IMR-90 (cell line): ENCODE results near the gene LMO4. TPM values are rescaled to one million over a fixed set of nuclear protein-coding genes. Genes with fewer than 3 reads are reported as not detected.

Experiments
- ATAC-seq: fragments of 200-7000 bp; cut with Tn5 transposase; 2 replicates; pipeline ENCODE4 v1.9.1; 2020; ENCODE audit warnings: low read depth, mild to moderate bottlenecking, moderate library complexity
- BruUV-seq: library from RNA; stranded (reverse); fragments of 400-500 nt; replicated peaks from 2 replicates; lab custom pipeline; 2021; lab: Mats Ljungman, UMichigan
- CTCF ChIA-PET: fragments of 300-600 bp; formaldehyde crosslinking; extraction: SDS; loops from one replicate; lab custom pipeline; 2021; ENCODE audit warnings: antibody characterized with exemption; lab: Yijun Ruan, JAX
- POLR2A ChIA-PET: fragments of 300-600 bp; sonication (Branson Sonifier 250); formaldehyde crosslinking; loops from one replicate; lab custom pipeline; 2022; ENCODE audit warnings: antibody characterized with exemption; ENCODE audit not compliant: unreplicated experiment; lab: Charles Lee
- DNase-seq: peaks from one replicate; pipeline ENCODE4 v3.0.0; 2013
- H2AFZ ChIP-seq: replicated peaks from 2 replicates; pipeline ENCODE3; 2013; ENCODE audit warnings: low read length, mild to moderate bottlenecking; ENCODE audit not compliant: poor library complexity
- H2AK5ac ChIP-seq: 2 replicates; pipeline ENCODE4 v1.6.1; 2013; ENCODE audit warnings: low read depth, low read length, inconsistent platforms
- H2AK9ac ChIP-seq: replicated peaks from 2 replicates; pipeline ENCODE3; 2013; ENCODE audit warnings: mild to moderate bottlenecking, low read depth, low read length, moderate library complexity; ENCODE audit not compliant: poor library complexity
- H2BK120ac ChIP-seq: 2 replicates; pipeline ENCODE4 v1.6.1; 2013; ENCODE audit warnings: low read depth, low read length, inconsistent platforms
- H2BK15ac ChIP-seq: 3 replicates; pipeline ENCODE4 v1.6.1; 2013; ENCODE audit warnings: low read depth, low read length, inconsistent platforms
- H2BK20ac ChIP-seq: 2 replicates; pipeline ENCODE4 v1.6.1; 2013; ENCODE audit warnings: low read depth, mild to moderate bottlenecking, inconsistent platforms, low read length, moderate library complexity
- H2BK5ac ChIP-seq: 2 replicates; pipeline ENCODE4 v1.6.1; 2013; ENCODE audit warnings: mild to moderate bottlenecking, low read depth, low read length, inconsistent platforms; ENCODE audit not compliant: poor library complexity, severe bottlenecking
- H3K14ac ChIP-seq: replicated peaks from 2 replicates; pipeline ENCODE4 v1.6.1; 2013; ENCODE audit warnings: low read depth, low read length, inconsistent platforms
- H3K18ac ChIP-seq: 2 replicates; pipeline ENCODE4 v1.6.1; 2013; ENCODE audit warnings: low read depth, low read length, control low read depth
- H3K23ac ChIP-seq: 2 replicates; pipeline ENCODE4 v1.6.1; 2013; ENCODE audit warnings: low read depth, low read length, inconsistent platforms
- H3K27ac ChIP-seq: 2 replicates; pipeline ENCODE4 v1.5.1; 2013; ENCODE audit warnings: mild to moderate bottlenecking, control low read depth, low read length; ENCODE audit not compliant: insufficient read depth
- H3K27me3 ChIP-seq: 2 replicates; pipeline ENCODE4 v1.6.1; 2013; ENCODE audit warnings: low read length; ENCODE audit not compliant: control insufficient read depth, insufficient read depth
- H3K36me3 ChIP-seq: 2 replicates; pipeline ENCODE4 v1.6.1; 2013; ENCODE audit warnings: low read length, mixed read lengths; ENCODE audit not compliant: control insufficient read depth, insufficient read depth
- H3K4ac ChIP-seq: 2 replicates; pipeline ENCODE4 v1.6.1; 2013; ENCODE audit warnings: low read depth, low read length, inconsistent platforms
- H3K4me1 ChIP-seq: 2 replicates; pipeline ENCODE4 v1.6.1; 2013; ENCODE audit warnings: low read length, mixed read lengths; ENCODE audit not compliant: control insufficient read depth, insufficient read depth
- H3K4me2 ChIP-seq: 2 replicates; pipeline ENCODE4 v1.6.1; 2013; ENCODE audit warnings: low read depth, mild to moderate bottlenecking, control low read depth, low read length, moderate library complexity
- H3K4me3 ChIP-seq: 2 replicates; pipeline ENCODE4 v1.5.1; 2013; ENCODE audit warnings: low read depth, mild to moderate bottlenecking, control low read depth, low read length, moderate library complexity; ENCODE audit not compliant: insufficient read depth
- H3K56ac ChIP-seq: 2 replicates; pipeline ENCODE4 v1.6.1; 2013; ENCODE audit warnings: low read length, inconsistent platforms; ENCODE audit not compliant: insufficient read depth; ENCODE audit errors: extremely low read depth
- H3K79me1 ChIP-seq, 2 experiments: 2 replicates each; pipeline ENCODE4 v1.6.1; 2013; ENCODE audit warnings: low read length in 2 of 2, inconsistent platforms in 1 of 2, low read depth in 1 of 2
- H3K9ac ChIP-seq: 2 replicates; pipeline ENCODE4 v1.6.1; 2013; ENCODE audit warnings: low read depth, low read length, control low read depth
- H3K9me1 ChIP-seq: 2 replicates; pipeline ENCODE4 v1.6.1; 2013; ENCODE audit warnings: low read length, inconsistent platforms; ENCODE audit not compliant: insufficient read depth
- H3K9me3 ChIP-seq: 2 replicates; pipeline ENCODE4 v1.6.1; 2013; ENCODE audit warnings: low read length; ENCODE audit not compliant: control insufficient read depth, insufficient read depth
- H4K20me1 ChIP-seq: 2 replicates; pipeline ENCODE4 v1.6.1; 2013; ENCODE audit warnings: low read length, inconsistent platforms; ENCODE audit not compliant: insufficient read depth
- H4K5ac ChIP-seq: 2 replicates; pipeline ENCODE4 v1.6.1; 2013; ENCODE audit warnings: mild to moderate bottlenecking, low read depth, low read length, control low read depth
- H4K8ac ChIP-seq, 2 experiments: 2 replicates each; pipeline ENCODE4 v1.6.1; 2013; ENCODE audit warnings: low read depth in 2 of 2, low read length in 2 of 2, control low read depth in 1 of 2, inconsistent platforms in 1 of 2
- H4K91ac ChIP-seq: 2 replicates; pipeline ENCODE4 v1.6.1; 2013; ENCODE audit warnings: low read depth, low read length, inconsistent platforms; ENCODE audit not compliant: insufficient read depth
- CTCF ChIP-seq: conservative IDR thresholded peaks from 2 replicates; pipeline ENCODE4 v1.5.1; 2012; ENCODE audit warnings: mild to moderate bottlenecking, low read depth, low read length, improper control_type of control experiment
- ELK1 ChIP-seq: fragments of 150-350 bp; IDR thresholded peaks from 2 replicates; pipeline ENCODE4 v1.6.1; 2016; ENCODE audit warnings: low read depth, mild to moderate bottlenecking, low read length, moderate library complexity, borderline replicate concordance
- MXI1 ChIP-seq: IDR thresholded peaks from 2 replicates; pipeline ENCODE4 v1.6.1; 2012; ENCODE audit warnings: low read depth, mild to moderate bottlenecking, low read length, moderate library complexity, borderline replicate concordance
- WGBS, 2 experiments: methylation state at CpG; one replicate each; pipeline versions ENCODE4 v1.1.5 to v1.1.7; 2013; ENCODE audit warnings: missing lambda C conversion rate in 2 of 2; ENCODE audit not compliant: insufficient read length in 1 of 2; ENCODE audit errors: extremely low coverage in 2 of 2; 5-methylcytosine and 5-hydroxymethylcytosine counted together
- dilution Hi-C: fragments of 300-500 bp; cut with HindIII; formaldehyde crosslinking; loops from one replicate; pipeline ENCODE4 v1.14.3; 2018; ENCODE audit warnings: low sequenced_read_pairs; ENCODE audit not compliant: unreplicated experiment
- in situ Hi-C: fragments of 300-500 bp; cut with MboI; formaldehyde crosslinking; loops from 3 replicates; pipeline ENCODE4 v1.14.3; 2019; ENCODE audit warnings: low sequenced_read_pairs, inconsistent platforms, mixed read lengths
- intact Hi-C: fragments of 100-400 bp; cut with micrococcal nuclease; formaldehyde crosslinking; loops from 2 replicates; pipeline ENCODE4 v1.10.0; 2022
- polyA plus RNA-seq, 3 experiments: library from polyadenylated mRNA; depleted of rRNA; stranded (reverse); fragments of >200 nt; gene quantifications; 2 replicates each; pipeline ENCODE4 v1.2.3, GENCODE V29; 2012; ENCODE audit warnings: low replicate concordance in 1 of 3
- total RNA-seq: library from RNA; depleted of rRNA; stranded (reverse); fragments of >200 nt; gene quantifications from 2 replicates; pipeline ENCODE4 v1.2.3, GENCODE V29; 2012

The LMO4 gene
- total and polyA plus RNA-seq, 2 of the 4 experiments (the other 2 are of a cell fraction): 98.9 to 109 TPM

- ATAC-seq (peak; percentile 30), DNase-seq (peak; percentile 60)
- dilution Hi-C loops (no loop called here), intact Hi-C loops (loop anchor here (2.0 to 10.0 kb wide), 3 partner anchors 253 to 851 kb away; no protein-coding TSS in a partner anchor), in situ Hi-C loops (loop anchor here (5.0 kb wide), 2 partner anchors 179 to 621 kb away; no protein-coding TSS in a partner anchor)
- H3K9me1 ChIP-seq: no peaks in the 10 kb centered on the region
- H2BK20ac ChIP-seq: no peak overlapping the region
- H3K4me1 ChIP-seq: peaks cover 11% of the 10 kb centered on the region
- no peak overlapping the region; the same call in 2 of the 3 replicates for H2BK15ac ChIP-seq
- peak overlapping the region; percentile 88 for H3K23ac ChIP-seq
- peak overlapping the region; percentile 53 for H3K14ac ChIP-seq
- H3K36me3 ChIP-seq: peaks cover 12% of the 10 kb centered on the region; the same call in 1 of the 2 replicates
- H3K27ac ChIP-seq: peak overlapping the region; percentile 98
- peak overlapping the region; percentile 54 for H3K56ac ChIP-seq
- no peaks in the 10 kb centered on the region for H3K9me3 ChIP-seq
- H2AFZ ChIP-seq: peak overlapping the region; percentile 88
- peaks cover 29% of the 10 kb centered on the region for H4K20me1 ChIP-seq
- peak overlapping the region; percentile 25; the same call in 1 of the 2 replicates for H4K91ac ChIP-seq
- peak overlapping the region; percentile 63 for H3K4ac ChIP-seq
- CTCF ChIA-PET: no interaction called here
- peak overlapping the region; percentile 55; the same call in 1 of the 2 replicates for H2AK5ac ChIP-seq
- WGBS, 2 experiments: 3% methylated on average over 7 of the region's 65 CpGs; no CpG with 5 or more reads in 1 of the 2 experiments
- H3K79me1 ChIP-seq: peaks cover 8 to 29% of the 10 kb centered on the region in 2 experiments
- no TSS peak for BruUV-seq
- H2BK5ac ChIP-seq: peak overlapping the region; percentile 84
- H2AK9ac ChIP-seq: peak overlapping the region; percentile 65
- POLR2A ChIA-PET: interaction anchor here (0.9 kb wide), 1 partner anchor 311 kb away, joined by 3 read pairs; no protein-coding TSS in a partner anchor
- peak overlapping the region; percentile 98 for H3K9ac ChIP-seq
- peak overlapping the region; percentile 14 for H4K5ac ChIP-seq
- peak overlapping the region; percentile 95 for H3K4me2 ChIP-seq
- H3K27me3 ChIP-seq: no peaks in the 10 kb centered on the region
- peak overlapping the region; percentile 4; the same call in 1 of the 2 replicates for H2BK120ac ChIP-seq
- H3K18ac ChIP-seq: peak overlapping the region; percentile 54
- peak overlapping the region in 1 of 2 experiments; percentile 6; a peak in 1 of 4 replicates for H4K8ac ChIP-seq
- H3K4me3 ChIP-seq: peak overlapping the region; percentile 82
- TF ChIP-seq CTCF (0 out of 2 replicates have a peak, but pooled peaks have one; percentile 21), ELK1 (no peak), MXI1 (peak; percentile 24; the same call in 1 of the 2 replicates)
Measured at GRCh38 chr1:87331365-87332241, 2.9 kb downstream of the LMO4 start.
